ENCODE results near the gene CEP85L.

The CEP85L gene

GRCh38 chr6:118558464-118559217, 92.8 kb downstream of the CEP85L start:
- no peak overlapping the region for H3K4me3 ChIP-seq (ENCODE audit: low read depth, low read length)
- DNase-seq (ENCODE audit: low read depth) = peak; percentile 57
- TF ChIP-seq POLR2A (IDR thresholded peaks at IDR 0.05; ENCODE audit: extremely low read depth, insufficient read length) = no peak
- TF ChIP-seq MAX (IDR thresholded peaks at IDR 0.05; ENCODE audit: low read depth, low read length) = no peak
- no peak for TF ChIP-seq CTCF (IDR thresholded peaks at IDR 0.05; ENCODE audit: low read depth, low read length)
- TF ChIP-seq MYC (IDR thresholded peaks at IDR 0.05; ENCODE audit: low read depth, low read length) = no peak

GRCh38 chr6:118554698-118555097, 96.7 kb downstream of the CEP85L start:
- TF ChIP-seq CTCF (IDR thresholded peaks at IDR 0.05; ENCODE audit: low read depth, low read length) = no peak
- no peak for TF ChIP-seq MYC (IDR thresholded peaks at IDR 0.05; ENCODE audit: low read depth, low read length)
- no peak for TF ChIP-seq POLR2A (IDR thresholded peaks at IDR 0.05; ENCODE audit: extremely low read depth, insufficient read length)
- no peak for TF ChIP-seq MAX (IDR thresholded peaks at IDR 0.05; ENCODE audit: low read depth, low read length)
- no peak for DNase-seq (ENCODE audit: low read depth)
- H3K4me3 ChIP-seq (ENCODE audit: low read depth, low read length) = no peak overlapping the region

GRCh38 chr6:118553132-118553531, 98.3 kb downstream of the CEP85L start:
- DNase-seq (ENCODE audit: low read depth) = no peak
- no peak overlapping the region for H3K4me3 ChIP-seq (ENCODE audit: low read depth, low read length)
- no peak for TF ChIP-seq POLR2A (IDR thresholded peaks at IDR 0.05; ENCODE audit: extremely low read depth, insufficient read length)
- no peak for TF ChIP-seq MAX (IDR thresholded peaks at IDR 0.05; ENCODE audit: low read depth, low read length)
- no peak for TF ChIP-seq CTCF (IDR thresholded peaks at IDR 0.05; ENCODE audit: low read depth, low read length)
- TF ChIP-seq MYC (IDR thresholded peaks at IDR 0.05; ENCODE audit: low read depth, low read length) = no peak

- H3K4me3 ChIP-seq (ENCODE audit: low read depth, low read length) = no peak overlapping the region
- peak; percentile 66 for DNase-seq (ENCODE audit: low read depth)
- peak; percentile 35; the same call in 1 of the 2 replicates for TF ChIP-seq MAX (IDR thresholded peaks at IDR 0.05; ENCODE audit: low read depth, low read length)
- TF ChIP-seq MYC (IDR thresholded peaks at IDR 0.05; ENCODE audit: low read depth, low read length) = no peak
- TF ChIP-seq CTCF (IDR thresholded peaks at IDR 0.05; ENCODE audit: low read depth, low read length) = peak; percentile 47
Observed at GRCh38 chr6:118551063-118552053, 100.0 kb downstream of the CEP85L start.

- TF ChIP-seq MAX (IDR thresholded peaks at IDR 0.05; ENCODE audit: low read depth, low read length) = no peak
- TF ChIP-seq POLR2A (IDR thresholded peaks at IDR 0.05; ENCODE audit: extremely low read depth, insufficient read length) = no peak
- no peak for TF ChIP-seq CTCF (IDR thresholded peaks at IDR 0.05; ENCODE audit: low read depth, low read length)
- TF ChIP-seq MYC (IDR thresholded peaks at IDR 0.05; ENCODE audit: low read depth, low read length) = no peak
- no peak overlapping the region for H3K4me3 ChIP-seq (ENCODE audit: low read depth, low read length)
- no peak for DNase-seq (ENCODE audit: low read depth)
Observed at GRCh38 chr6:118548613-118549012, 102.8 kb downstream of the CEP85L start.
